Activated CD4-positive, CD25-positive, alpha-beta regulatory T cell treated with anti-CD3 and anti-CD28 coated beads, Interleukin-2, amount 50 U/mL, for 24 hours (primary cell): ENCODE results near the gene C22orf42.
"Not testable (repeated sequence)": the region's sequence is repeated elsewhere in the genome, so short reads cannot be mapped to it uniquely, and the experiment has no call there.

ENCODE experiments used
- ATAC-seq, 2 donors: fragments of 150-1000 bp; cut with Tn5 transposase; one replicate each; pipeline ENCODE4 v1.10.0; 2021; ENCODE audit warnings: mild to moderate bottlenecking in 1 of 2, moderate library complexity in 1 of 2

C22orf42 gene

GRCh38 chr22:32158712-32159533, at the start of gene C22orf42:
TSS of gene C22orf42 (minus strand) at chr22:32159303. CDS start at chr22:32159215, 88 bp downstream.
- ATAC-seq = no peak

- ATAC-seq = no peak
These were observed 49.6 kb upstream of the C22orf42 start for GRCh38 chr22:32208681-32209080.

- no peak for ATAC-seq
These were observed 48.9 kb upstream of the C22orf42 start for GRCh38 chr22:32207971-32208480.

GRCh38 chr22:32206774-32207758, 48.0 kb upstream of the C22orf42 start:
- peak; percentile 36 to 41 for ATAC-seq

GRCh38 chr22:32205974-32206773, 47.1 kb upstream of the C22orf42 start:
- ATAC-seq = no peak

GRCh38 chr22:32204856-32205722, 46.0 kb upstream of the C22orf42 start, which contains the start of gene RFPL2:
TSS of gene RFPL2 (minus strand) at chr22:32205073. CDS start at chr22:32202451, 2,622 bp downstream.
- ATAC-seq = peak; percentile 58 to 75

GRCh38 chr22:32204040-32204855, 45.1 kb upstream of the C22orf42 start:
- ATAC-seq = peak in 1 of 2 donors; percentile 26

GRCh38 chr22:32203181-32204039, 44.3 kb upstream of the C22orf42 start:
- ATAC-seq = no peak

- no peak for ATAC-seq
These were observed 43.6 kb upstream of the C22orf42 start for GRCh38 chr22:32202539-32203180.

GRCh38 chr22:32202161-32202538, 43.0 kb upstream of the C22orf42 start:
- ATAC-seq = no peak

- no peak for ATAC-seq
These were observed 41.6 kb upstream of the C22orf42 start for GRCh38 chr22:32200752-32201151.

GRCh38 chr22:32199961-32200360, 40.9 kb upstream of the C22orf42 start:
- no peak for ATAC-seq

- no peak for ATAC-seq
These were observed 40.2 kb upstream of the C22orf42 start for GRCh38 chr22:32199341-32199740.

GRCh38 chr22:32197553-32198226, 38.6 kb upstream of the C22orf42 start:
- ATAC-seq = not testable (repeated sequence)

- not testable (repeated sequence) for ATAC-seq
These were observed 36.8 kb upstream of the C22orf42 start for GRCh38 chr22:32195900-32196299.

GRCh38 chr22:32193346-32193745, 34.2 kb upstream of the C22orf42 start:
- ATAC-seq = not testable (repeated sequence)

- ATAC-seq = not testable (repeated sequence)
These were observed 31.9 kb upstream of the C22orf42 start for GRCh38 chr22:32191021-32191420.

GRCh38 chr22:32185821-32186220, 26.7 kb upstream of the C22orf42 start:
- no peak for ATAC-seq
